H9 (cell line): ENCODE data around the gene CTSE. TPM values are rescaled to one million over a fixed set of nuclear protein-coding genes. Genes with fewer than 3 reads are reported as not detected.

Experiments used
- DNase-seq: peaks from one replicate; pipeline ENCODE4 v3.0.0-alpha.2; 2017
- H2AFZ ChIP-seq: one replicate; pipeline ENCODE4 v1.6.1; 2013; ENCODE audit warnings: mild to moderate bottlenecking, low read length, control low read depth, moderate library complexity
- H2AK5ac ChIP-seq: 2 replicates; pipeline ENCODE4 v1.6.1; 2013; ENCODE audit warnings: low read length, control low read depth, mixed read lengths; ENCODE audit not compliant: insufficient read length
- H2BK120ac ChIP-seq: one replicate; pipeline ENCODE4 v1.6.1; 2013; ENCODE audit warnings: low read depth, mild to moderate bottlenecking, low read length, control low read depth, inconsistent platforms; ENCODE audit not compliant: poor library complexity, severe bottlenecking
- H2BK12ac ChIP-seq: 2 replicates; pipeline ENCODE4 v1.6.1; 2013; ENCODE audit warnings: low read length, control low read depth, mixed read lengths, low read depth; ENCODE audit not compliant: insufficient read length
- H2BK15ac ChIP-seq: 2 replicates; pipeline ENCODE4 v1.6.1; 2013; ENCODE audit warnings: low read depth, low read length, control low read depth
- H2BK20ac ChIP-seq: one replicate; pipeline ENCODE4 v1.6.1; 2013; ENCODE audit warnings: low read depth, mild to moderate bottlenecking, low read length, control low read depth, inconsistent platforms; ENCODE audit not compliant: poor library complexity, severe bottlenecking
- H2BK5ac ChIP-seq: 2 replicates; pipeline ENCODE4 v1.6.1; 2013; ENCODE audit warnings: low read length, control low read depth, mixed read lengths; ENCODE audit not compliant: insufficient read length
- H3K14ac ChIP-seq: 2 replicates; pipeline ENCODE4 v1.6.1; 2013; ENCODE audit warnings: low read length, control low read depth; ENCODE audit not compliant: insufficient read depth
- H3K18ac ChIP-seq: 2 replicates; pipeline ENCODE4 v1.6.1; 2013; ENCODE audit warnings: low read depth, mild to moderate bottlenecking, mixed read lengths, low read length, control low read depth; ENCODE audit not compliant: insufficient read length
- H3K23ac ChIP-seq: 2 replicates; pipeline ENCODE4 v1.6.1; 2013; ENCODE audit warnings: low read length, control low read depth, mixed read lengths, low read depth; ENCODE audit not compliant: insufficient read length
- H3K23me2 ChIP-seq: 2 replicates; pipeline ENCODE4 v1.6.1; 2013; ENCODE audit warnings: low read depth, mild to moderate bottlenecking, mixed read lengths, low read length, control low read depth; ENCODE audit not compliant: insufficient read length, poor library complexity, severe bottlenecking
- H3K27ac ChIP-seq: 2 replicates; pipeline ENCODE4 v1.5.1; 2013; ENCODE audit warnings: low read length, control low read depth, mixed read lengths, low read depth; ENCODE audit not compliant: insufficient read length
- H3K27me3 ChIP-seq: 2 replicates; pipeline ENCODE4 v1.6.1; 2013; ENCODE audit warnings: low read length, control low read depth, inconsistent platforms; ENCODE audit not compliant: insufficient read depth
- H3K4ac ChIP-seq: 2 replicates; pipeline ENCODE4 v1.6.1; 2013; ENCODE audit warnings: low read depth, mild to moderate bottlenecking, control low read depth, inconsistent platforms, low read length, moderate library complexity
- H3K4me1 ChIP-seq: 2 replicates; pipeline ENCODE4 v1.6.1; 2013; ENCODE audit warnings: low read length, control low read depth, inconsistent platforms; ENCODE audit not compliant: insufficient read depth
- H3K4me2 ChIP-seq: 2 replicates; pipeline ENCODE4 v1.6.1; 2013; ENCODE audit warnings: low read length, control low read depth, mixed read lengths; ENCODE audit not compliant: insufficient read length, insufficient read depth
- H3K56ac ChIP-seq: 2 replicates; pipeline ENCODE4 v1.6.1; 2013; ENCODE audit warnings: low read depth, mild to moderate bottlenecking, mixed read lengths, low read length, control low read depth; ENCODE audit not compliant: insufficient read length
- H3K79me1 ChIP-seq: 2 replicates; pipeline ENCODE4 v1.6.1; 2013; ENCODE audit warnings: low read depth, mild to moderate bottlenecking, moderate library complexity, low read length, control low read depth, inconsistent platforms; ENCODE audit not compliant: insufficient read depth, poor library complexity, severe bottlenecking
- H3K79me2 ChIP-seq: 2 replicates; pipeline ENCODE4 v1.6.1; 2013; ENCODE audit warnings: low read length, control low read depth, inconsistent platforms; ENCODE audit not compliant: insufficient read depth
- H3K9ac ChIP-seq: 2 replicates; pipeline ENCODE4 v1.6.1; 2013; ENCODE audit warnings: low read length, control low read depth, mixed read lengths; ENCODE audit not compliant: insufficient read length; ENCODE audit errors: extremely low read depth
- H3K9me3 ChIP-seq: one replicate; pipeline ENCODE4 v1.6.1; 2013; ENCODE audit warnings: low read depth, low read length, inconsistent platforms; ENCODE audit not compliant: control insufficient read depth
- H3T11ph ChIP-seq: one replicate; pipeline ENCODE4 v1.6.1; 2013; ENCODE audit warnings: mild to moderate bottlenecking, low read length, control low read depth, inconsistent platforms
- H4K20me1 ChIP-seq: one replicate; pipeline ENCODE4 v1.6.1; 2013; ENCODE audit not compliant: control insufficient read depth, insufficient read length, insufficient read depth
- H4K5ac ChIP-seq: 2 replicates; pipeline ENCODE4 v1.6.1; 2013; ENCODE audit warnings: low read depth, mild to moderate bottlenecking, mixed read lengths, low read length, control low read depth; ENCODE audit not compliant: insufficient read length
- H4K8ac ChIP-seq: replicated peaks from 2 replicates; pipeline ENCODE4 v1.6.1; 2013; ENCODE audit warnings: low read length, control low read depth, mixed read lengths, low read depth; ENCODE audit not compliant: insufficient read length
- H4K91ac ChIP-seq: 2 replicates; pipeline ENCODE4 v1.6.1; 2013; ENCODE audit warnings: low read depth, mild to moderate bottlenecking, moderate library complexity, mixed read lengths, low read length, control low read depth; ENCODE audit not compliant: insufficient read length
- H3K27ac Mint-ChIP-seq, 3 experiments: 2 replicates in 2 of 3; 3 replicates in 1 of 3; pipeline ENCODE4 v1.8.0; 2020 to 2021; ENCODE audit warnings: mixed read lengths in 3 of 3, mild to moderate bottlenecking in 1 of 3, moderate library complexity in 1 of 3
- H3K27me3 Mint-ChIP-seq: 2 replicates; pipeline ENCODE4 v1.8.0; 2021; ENCODE audit warnings: low read depth, mild to moderate bottlenecking, moderate library complexity, mixed read lengths
- H3K36me3 Mint-ChIP-seq, 3 experiments: 2 replicates in 2 of 3; 3 replicates in 1 of 3; pipeline ENCODE4 v1.8.0; 2020 to 2021; ENCODE audit warnings: low read depth in 3 of 3, mixed read lengths in 3 of 3; ENCODE audit not compliant: insufficient read depth in 1 of 3
- H3K4me1 Mint-ChIP-seq, 2 experiments: 2 replicates each; pipeline ENCODE4 v1.8.0; 2020; ENCODE audit warnings: mixed read lengths in 2 of 2
- H3K4me3 Mint-ChIP-seq, 2 experiments: 2 replicates in 1 of 2; 3 replicates in 1 of 2; pipeline ENCODE4 v1.8.0; 2020 to 2021; ENCODE audit warnings: mild to moderate bottlenecking in 2 of 2, mixed read lengths in 2 of 2, moderate library complexity in 1 of 2
- H3K9me3 Mint-ChIP-seq, 2 experiments: 2 replicates in 1 of 2; 3 replicates in 1 of 2; pipeline ENCODE4 v1.8.0; 2020; ENCODE audit warnings: mild to moderate bottlenecking in 2 of 2, mixed read lengths in 2 of 2, moderate library complexity in 1 of 2
- WGBS: extraction: QIAGEN DNeasy Blood & Tissue Kit; methylation state at CpG from one replicate; pipeline ENCODE4 v1.1.7; 2013; ENCODE audit warnings: missing lambda C conversion rate, low lambda C conversion rate, mixed read lengths; ENCODE audit not compliant: insufficient read length; ENCODE audit errors: extremely low coverage; 5-methylcytosine and 5-hydroxymethylcytosine counted together
- total RNA-seq: library from RNA; stranded (reverse); gene quantifications from 2 replicates; pipeline ENCODE4 v1.2.1, GENCODE V29; 2021
- TF ChIP-seq, protein P1 (sequence below): fragments of 200-600 bp; sonication (generic); conservative IDR thresholded peaks from 3 replicates; pipeline ENCODE4 v1.8.0; 2021; ENCODE audit warnings: antibody characterized with exemption, mild to moderate bottlenecking

CTSE gene
- total RNA-seq, 1 experiment from 2014 or later = not detected

DNA sequence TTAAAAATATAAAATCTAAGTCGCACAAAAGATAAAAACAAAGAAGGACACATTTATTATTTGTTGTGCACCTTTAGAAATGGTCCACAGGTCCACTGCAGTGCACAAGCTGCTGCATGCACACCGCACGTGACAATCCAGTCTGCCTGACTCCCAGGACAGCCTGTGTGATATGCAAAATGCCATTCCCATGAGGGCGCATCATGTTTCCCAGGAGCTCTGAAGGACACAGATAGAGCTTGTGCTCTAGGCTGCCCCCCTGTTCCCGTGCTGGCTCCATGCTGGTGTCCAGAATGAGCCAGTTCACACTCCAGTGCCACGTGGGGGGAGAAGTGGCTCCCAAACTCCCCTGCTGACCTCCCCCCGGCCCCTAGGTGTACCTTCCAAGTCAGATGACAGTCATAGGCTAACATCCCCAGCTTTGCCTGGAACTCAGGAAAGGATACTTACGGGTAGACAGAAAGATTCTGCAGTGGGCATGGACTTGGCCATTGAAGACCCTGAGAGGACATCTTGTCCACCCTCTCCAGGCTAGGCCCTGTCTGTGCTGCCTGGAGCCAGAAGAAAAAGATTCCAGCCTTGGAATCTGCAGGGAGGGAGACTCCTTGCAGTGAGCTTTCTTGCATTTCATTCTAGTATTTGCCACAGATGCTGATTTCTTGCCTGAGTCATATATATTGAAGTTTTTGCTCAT is 46.8 kb downstream of the CTSE start:
- peaks cover 2% of the 10 kb centered on the region; the same call in 1 of the 2 replicates for H3K27me3 Mint-ChIP-seq
- Histone ChIP-seq H4K91ac (no peak overlapping the region), H3K9me3 (no peaks in the 10 kb centered on the region), H2BK20ac (no peak overlapping the region), H3K56ac (no peak overlapping the region), H3K23ac (no peak overlapping the region), H2BK120ac (no peak overlapping the region), H3K23me2 (no peaks in the 10 kb centered on the region), H3K4me2 (no peak overlapping the region), H3K27ac (no peak overlapping the region), H3K27me3 (no peaks in the 10 kb centered on the region), H4K20me1 (peaks cover 3% of the 10 kb centered on the region), H3T11ph (no peak overlapping the region), H2BK5ac (no peak overlapping the region), H3K79me2 (no peaks in the 10 kb centered on the region), H2AK5ac (no peak overlapping the region), H4K8ac (no peak overlapping the region), H3K4me1 (no peaks in the 10 kb centered on the region), H3K79me1 (no peaks in the 10 kb centered on the region), H3K9ac (no peak overlapping the region), H2BK15ac (no peak overlapping the region), H3K14ac (0 out of 2 replicates have a peak overlapping the region, but pooled peaks have one; percentile 26), H2BK12ac (no peak overlapping the region), H4K5ac (no peak overlapping the region), H2AFZ (no peak overlapping the region), H3K18ac (no peak overlapping the region), H3K4ac (no peak overlapping the region)
- no peak overlapping the region for H3K27ac Mint-ChIP-seq
- peaks cover 0 to 1% (median 0%) of the 10 kb centered on the region in 3 experiments; a peak in 3 of 7 replicates for H3K36me3 Mint-ChIP-seq
- no CpG with 5 or more reads among the region's 8 CpGs for WGBS
- peak; percentile 50 for DNase-seq
- H3K4me3 Mint-ChIP-seq = no peak overlapping the region
- peaks cover 0 to 8% of the 10 kb centered on the region in 2 experiments; a peak in 2 of 4 replicates for H3K4me1 Mint-ChIP-seq
- peaks cover 4 to 16% of the 10 kb centered on the region in 2 experiments; a peak in 3 of 5 replicates for H3K9me3 Mint-ChIP-seq
- TF ChIP-seq, protein P1, sequence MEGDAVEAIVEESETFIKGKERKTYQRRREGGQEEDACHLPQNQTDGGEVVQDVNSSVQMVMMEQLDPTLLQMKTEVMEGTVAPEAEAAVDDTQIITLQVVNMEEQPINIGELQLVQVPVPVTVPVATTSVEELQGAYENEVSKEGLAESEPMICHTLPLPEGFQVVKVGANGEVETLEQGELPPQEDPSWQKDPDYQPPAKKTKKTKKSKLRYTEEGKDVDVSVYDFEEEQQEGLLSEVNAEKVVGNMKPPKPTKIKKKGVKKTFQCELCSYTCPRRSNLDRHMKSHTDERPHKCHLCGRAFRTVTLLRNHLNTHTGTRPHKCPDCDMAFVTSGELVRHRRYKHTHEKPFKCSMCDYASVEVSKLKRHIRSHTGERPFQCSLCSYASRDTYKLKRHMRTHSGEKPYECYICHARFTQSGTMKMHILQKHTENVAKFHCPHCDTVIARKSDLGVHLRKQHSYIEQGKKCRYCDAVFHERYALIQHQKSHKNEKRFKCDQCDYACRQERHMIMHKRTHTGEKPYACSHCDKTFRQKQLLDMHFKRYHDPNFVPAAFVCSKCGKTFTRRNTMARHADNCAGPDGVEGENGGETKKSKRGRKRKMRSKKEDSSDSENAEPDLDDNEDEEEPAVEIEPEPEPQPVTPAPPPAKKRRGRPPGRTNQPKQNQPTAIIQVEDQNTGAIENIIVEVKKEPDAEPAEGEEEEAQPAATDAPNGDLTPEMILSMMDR = no peak
